ENCODE data around the gene GALNTL6.

Gene GALNTL6

DNA sequence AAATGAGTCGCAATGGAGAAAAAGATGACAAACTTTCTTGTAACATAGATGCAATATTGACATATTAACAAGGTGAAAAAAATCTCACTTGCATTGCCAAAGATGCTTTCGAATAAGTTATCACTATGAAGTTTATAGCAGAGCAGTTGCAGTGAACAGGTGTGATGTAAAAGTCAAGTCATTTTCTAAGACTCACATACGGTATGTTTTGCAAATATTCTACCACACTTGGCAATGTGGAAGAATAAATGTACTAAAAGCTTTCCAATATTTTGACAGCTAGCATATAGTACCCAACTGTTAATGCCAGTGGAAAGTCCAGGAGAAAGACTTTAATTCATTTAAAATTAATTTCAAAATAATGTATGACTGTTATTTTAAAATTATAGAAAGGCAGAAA lies 76.5 kb downstream of the GALNTL6 start:
- DNase-seq, result no peak

DNA sequence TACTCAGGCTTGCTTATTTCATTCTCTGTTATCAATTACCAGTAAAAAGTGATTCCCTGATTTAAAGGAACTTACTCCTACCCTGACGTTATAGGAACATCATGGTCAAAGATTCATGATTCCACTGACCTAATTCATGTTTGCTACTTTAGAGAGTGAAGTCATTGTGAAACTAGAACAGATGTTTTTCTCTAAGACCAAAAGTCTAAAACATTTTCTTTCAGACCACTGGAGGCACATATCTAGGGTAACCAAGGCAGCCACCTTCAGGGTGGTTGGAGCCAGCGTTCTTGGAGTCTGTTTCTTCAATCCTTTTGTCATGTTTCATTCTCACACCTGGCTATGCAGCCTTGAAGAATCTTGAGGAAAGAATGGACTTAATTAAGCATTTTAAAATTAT lies 77.8 kb downstream of the GALNTL6 start:
- no peak for DNase-seq

DNA sequence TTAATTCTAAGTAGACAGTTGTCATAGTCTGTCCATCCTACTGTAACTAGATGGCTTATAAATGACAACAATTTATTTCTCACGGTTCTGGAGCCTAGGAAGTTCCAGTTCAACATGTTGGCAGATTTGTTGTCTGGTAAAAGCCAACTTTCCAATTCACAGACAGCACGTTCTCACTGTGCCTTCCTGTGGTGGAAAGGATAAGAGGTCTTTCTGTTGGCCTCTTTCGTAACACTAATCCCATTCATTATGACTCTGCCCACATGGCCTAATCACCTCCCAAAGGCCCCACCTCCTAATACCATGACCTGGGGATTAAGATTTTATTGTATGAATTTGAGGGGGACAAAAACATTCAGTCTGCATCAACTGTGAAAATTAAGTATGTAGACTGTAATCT lies 83.2 kb downstream of the GALNTL6 start:
- no peak for DNase-seq

DNA sequence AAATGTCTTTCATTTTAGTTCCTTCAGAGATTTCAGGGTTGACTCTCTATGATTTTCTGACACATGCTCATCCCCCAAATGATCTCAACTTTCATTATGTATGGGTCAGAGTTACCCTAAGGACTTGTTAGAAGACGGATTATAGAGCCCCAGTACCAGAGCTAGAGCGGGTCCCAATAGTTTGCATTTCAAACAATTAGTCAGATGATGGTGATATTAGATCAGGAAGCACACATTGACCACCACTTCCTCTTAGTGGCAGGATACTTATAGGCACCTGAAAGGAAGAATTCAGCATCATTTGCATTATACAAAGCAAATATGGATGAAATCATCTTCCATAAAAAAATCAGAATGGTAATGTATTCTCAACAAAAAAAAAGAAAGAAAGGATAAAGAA lies 106.1 kb downstream of the GALNTL6 start:
- DNase-seq, result no peak

DNA sequence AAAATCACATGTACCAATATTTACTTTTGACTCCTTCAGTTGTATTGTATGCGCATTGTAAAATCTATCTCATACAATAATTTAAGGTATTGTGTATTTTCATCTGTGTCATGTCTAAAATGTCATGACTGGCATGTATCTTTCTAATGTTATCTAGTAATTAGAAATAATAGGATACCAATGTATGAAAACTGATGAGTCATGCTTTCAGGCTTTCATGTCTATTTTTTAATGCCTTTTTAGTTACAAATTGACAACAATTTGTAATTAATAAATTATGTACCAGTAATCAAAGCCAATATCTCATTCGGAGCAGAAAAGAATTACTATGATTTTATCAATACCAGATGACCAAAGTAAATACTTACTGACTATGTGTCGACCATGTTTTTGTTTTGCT lies 107.7 kb downstream of the GALNTL6 start:
- no peak for DNase-seq

DNA sequence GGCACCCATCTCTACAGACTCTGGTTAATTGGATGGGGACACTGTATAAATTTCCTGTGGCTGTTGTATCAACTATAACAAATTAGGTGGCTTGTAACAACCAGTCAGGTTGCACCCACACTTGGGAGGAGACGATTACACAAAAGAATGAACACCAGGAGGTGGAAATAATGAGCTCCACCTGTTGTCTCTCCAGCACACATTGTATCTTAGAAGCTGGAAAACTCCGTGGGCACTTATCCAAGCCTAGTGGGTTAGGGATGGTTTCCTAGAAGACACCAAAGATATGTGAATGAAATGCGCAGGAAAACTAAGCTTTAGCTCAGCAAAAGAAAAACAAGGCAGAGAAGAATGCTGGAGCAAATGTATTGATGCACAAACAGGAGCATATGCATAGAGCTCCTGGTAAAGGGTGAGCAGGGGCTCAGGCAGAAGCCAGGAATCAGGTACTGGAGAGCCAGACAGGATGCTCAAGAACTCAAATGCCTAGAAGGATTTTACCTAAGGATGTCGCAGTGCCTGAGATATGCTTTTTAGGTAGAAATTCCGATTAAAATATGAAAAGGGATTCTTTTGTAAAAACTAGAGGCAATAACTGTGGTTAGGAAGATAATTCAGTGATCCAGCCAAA lies 111.7 kb downstream of the GALNTL6 start:
- DNase-seq, result no peak

DNA sequence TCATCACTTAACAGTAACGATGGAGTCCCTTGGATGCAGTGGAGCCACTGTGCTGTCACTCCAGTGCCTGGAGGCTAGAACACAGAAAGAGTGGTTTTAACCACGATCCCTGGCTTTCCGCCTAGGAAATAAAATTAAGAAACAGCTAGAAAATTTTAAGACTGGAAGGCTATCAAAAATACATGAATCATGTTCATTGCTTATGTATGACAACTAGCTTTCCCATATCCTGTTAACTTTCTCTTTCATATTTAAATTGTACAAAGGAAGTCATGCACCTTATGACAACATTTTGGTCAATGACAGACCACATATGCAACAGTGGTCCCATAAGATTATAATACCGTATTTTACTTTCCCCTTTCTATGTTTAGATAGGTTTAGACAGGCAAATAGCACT lies 115.1 kb downstream of the GALNTL6 start:
- no peak for DNase-seq

DNA sequence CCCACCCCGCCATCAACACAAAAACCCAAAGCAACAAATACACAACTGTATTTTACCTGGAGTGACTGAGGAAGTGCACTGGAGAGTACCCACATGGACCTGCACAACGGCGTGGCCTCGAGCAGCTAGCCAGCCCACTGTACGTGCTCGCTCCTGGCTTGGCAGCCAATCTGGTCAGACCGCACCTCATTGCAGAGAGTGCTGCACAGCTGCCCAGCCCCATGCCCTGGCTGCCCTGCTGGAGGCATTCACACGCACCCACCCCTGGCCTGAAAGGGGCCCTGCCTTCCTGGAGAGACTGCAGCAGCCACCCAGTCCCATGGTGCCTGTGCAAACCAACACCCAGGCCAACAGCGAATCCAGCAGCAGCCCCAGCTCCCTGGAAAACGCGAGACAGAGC lies 116.3 kb downstream of the GALNTL6 start:
- no peak for DNase-seq

DNA sequence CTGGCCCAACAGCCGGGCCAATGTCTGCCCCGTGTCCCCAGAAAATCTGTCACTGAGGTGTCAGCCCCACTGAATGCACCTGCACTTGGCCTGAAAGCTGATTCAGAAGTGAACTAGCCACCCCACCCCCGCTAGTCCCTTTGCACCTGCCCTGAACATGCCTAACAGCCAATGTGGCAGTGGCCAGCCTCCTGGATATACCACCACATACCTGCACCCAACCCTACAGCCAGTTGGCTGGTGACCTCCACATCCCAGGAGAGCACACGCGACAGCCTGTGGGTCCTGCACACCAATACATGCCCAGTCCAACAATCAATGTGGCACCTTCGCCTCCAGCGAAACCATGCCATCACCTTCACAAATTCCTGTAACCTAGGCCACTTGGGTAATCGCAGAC lies 116.7 kb downstream of the GALNTL6 start:
- DNase-seq, result no peak

DNA sequence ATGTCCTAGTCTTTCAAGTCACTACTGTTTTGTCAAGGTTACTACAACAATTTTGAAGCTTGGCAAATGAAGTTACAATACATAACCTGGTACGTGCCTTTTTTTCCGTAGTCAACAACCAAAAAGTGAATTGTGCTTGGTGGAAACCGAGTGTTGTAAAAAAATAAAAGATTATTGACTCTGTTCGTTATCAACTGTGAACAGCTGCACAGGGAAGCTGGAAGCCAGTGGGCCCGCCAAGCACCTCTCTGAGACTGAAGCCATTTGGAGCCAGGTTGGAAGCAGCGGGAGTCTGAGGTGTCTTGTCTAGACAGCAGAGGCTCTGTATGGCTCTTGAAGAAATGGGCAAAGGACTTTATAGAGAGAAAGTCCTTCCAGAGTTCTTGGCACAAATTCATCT lies 119.0 kb downstream of the GALNTL6 start:
- DNase-seq, result no peak

DNA sequence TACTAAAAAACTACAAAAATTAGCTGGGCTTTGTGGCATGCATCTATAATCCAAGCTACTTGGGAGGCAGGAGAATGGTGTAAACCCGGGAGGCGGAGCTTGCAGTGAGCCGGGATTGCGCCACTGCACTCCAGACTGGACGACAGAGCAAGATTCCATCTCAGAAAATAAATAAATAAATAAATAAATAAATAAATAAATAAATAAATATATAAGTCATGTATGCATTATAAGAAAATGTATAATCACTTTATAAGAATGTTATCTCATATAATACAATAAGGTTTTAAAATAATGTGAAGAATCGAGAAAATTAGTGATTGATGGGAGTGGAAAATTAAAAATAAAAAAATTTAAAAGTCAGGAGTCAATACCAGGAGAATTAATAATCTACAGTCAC lies 127.5 kb downstream of the GALNTL6 start:
- DNase-seq, result no peak

DNA sequence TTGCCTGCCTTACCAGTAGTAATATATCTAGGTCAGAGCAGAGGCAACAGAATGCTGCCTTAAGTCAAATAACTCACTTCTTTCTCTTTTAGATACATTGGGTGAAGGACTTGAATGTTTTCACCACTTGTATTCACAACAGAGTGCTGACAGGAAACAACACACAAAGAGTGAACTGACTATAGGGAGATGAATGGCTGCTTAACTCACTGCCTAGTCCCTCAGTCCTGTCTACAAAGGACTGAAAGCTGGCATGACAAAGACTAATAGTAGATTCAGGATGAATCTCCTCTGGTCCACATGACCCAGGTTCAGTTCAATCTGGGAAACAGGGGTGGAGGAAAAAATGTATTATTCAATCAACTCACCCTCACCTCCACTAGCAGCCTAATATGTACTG lies 134.2 kb downstream of the GALNTL6 start:
- DNase-seq, result no peak

DNA sequence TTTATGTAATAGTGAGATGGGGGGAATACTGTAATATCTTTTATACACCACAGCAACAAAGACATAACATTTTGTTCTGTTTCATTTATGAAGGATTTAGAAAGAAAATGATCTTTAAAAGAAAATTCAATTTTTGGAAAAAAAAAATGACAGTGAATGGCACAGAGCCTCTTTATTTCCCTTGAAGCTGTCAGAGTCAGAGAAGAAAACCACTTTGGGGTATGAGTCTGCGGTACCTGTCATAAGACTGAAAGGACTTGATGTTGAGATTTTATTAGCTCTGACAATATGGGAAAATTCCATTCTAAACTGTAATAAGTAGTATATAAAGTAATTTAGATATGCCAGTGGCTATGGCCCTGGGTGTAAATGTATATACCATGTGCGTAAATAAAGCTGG lies 134.8 kb downstream of the GALNTL6 start:
- DNase-seq, result no peak

DNA sequence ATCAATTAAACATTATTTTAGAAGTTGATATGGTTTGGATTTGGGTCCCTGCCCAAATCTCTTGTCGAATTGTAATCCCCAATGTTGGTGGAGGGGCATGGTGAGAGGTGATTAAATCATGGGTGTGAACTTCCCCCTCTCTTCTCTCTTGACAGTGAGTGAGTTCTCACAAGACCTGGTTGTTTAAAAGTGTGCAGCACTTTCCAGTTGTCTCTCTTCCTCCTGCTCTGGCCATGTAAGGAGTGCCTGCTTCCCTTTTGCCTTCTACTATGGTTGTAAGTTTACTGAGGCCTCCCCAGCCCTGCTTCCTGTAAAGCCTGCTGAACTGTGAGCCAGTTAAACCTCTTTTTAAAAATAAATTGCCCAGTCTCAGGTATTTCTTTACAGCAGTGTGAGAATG lies 141.4 kb downstream of the GALNTL6 start:
- DNase-seq, result no peak

DNA sequence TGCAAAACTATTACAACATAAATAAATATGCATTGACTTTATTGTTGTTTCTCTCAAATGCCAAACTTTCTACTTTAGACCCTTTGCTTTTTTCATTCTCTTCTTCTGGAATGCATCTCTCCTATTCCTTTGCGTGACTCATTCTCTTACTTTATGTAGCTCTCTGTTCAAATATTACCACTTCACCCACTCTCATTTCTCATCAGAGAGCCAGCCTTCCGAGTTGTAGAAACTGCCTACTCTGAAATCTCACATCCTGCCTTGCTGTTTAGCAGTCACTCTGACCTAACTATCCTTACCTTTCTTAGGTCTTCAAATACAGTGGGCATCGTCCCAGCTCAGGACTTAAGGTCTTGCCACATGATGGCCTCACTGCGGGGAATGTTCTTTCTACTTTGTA lies 143.5 kb downstream of the GALNTL6 start:
- no peak for DNase-seq

DNA sequence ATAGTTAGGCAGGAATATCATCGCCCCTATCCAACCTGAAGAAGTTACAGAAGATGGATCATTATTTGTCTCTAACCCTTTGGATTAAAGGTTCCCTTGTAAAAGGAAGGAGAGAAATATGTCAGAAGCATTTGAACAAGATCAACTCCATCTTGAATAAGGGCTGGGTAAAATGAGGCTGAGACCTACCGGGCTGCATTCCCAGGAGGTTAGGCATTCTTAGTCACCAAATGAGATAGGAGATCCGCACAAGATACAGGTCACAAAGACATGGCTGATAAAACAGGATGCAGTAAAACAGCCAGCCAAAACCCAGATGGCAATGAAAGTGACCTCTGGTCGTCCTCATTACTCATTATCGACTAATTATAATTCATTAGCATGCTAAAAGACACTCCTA lies 148.9 kb downstream of the GALNTL6 start:
- no peak for DNase-seq

DNA sequence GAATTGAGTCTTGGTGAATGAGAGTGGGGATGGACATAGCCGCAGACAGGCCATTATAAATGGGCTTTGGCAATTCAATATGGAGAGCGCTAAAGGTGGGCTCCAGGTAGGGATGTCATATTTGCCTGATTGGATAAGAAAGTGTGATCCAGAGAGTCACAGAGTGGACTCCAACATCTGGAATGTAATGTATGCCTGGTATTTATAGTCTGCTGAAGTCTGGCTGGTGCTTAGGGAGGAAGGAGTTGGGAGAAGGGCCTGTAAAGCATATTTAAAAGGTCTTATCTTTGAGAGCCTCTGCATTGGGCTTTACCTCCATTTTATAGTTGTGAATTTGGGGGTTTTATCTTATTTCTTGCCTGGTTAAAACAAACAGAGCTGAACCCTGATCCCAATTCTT lies 153.2 kb downstream of the GALNTL6 start:
- DNase-seq, result no peak

DNA sequence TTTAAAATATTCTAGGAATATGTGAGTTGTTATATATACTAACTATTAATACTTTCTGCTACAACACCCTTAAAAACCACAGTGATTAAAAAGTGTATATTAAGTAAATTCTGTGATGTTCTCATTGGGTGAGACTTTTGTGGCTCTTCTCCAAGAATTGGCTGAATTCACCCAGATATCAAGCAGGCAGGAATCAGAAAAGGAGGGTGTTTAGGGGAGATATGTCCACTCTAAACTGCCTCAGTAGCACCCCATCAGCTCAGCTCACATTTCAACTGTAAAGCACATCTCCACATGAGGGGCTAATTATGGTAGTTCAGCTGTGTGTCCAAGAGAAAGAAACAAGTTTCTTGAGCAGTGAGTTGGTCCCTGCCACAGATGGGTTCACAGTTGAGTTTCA lies 165.0 kb downstream of the GALNTL6 start:
- no peak for DNase-seq

DNA sequence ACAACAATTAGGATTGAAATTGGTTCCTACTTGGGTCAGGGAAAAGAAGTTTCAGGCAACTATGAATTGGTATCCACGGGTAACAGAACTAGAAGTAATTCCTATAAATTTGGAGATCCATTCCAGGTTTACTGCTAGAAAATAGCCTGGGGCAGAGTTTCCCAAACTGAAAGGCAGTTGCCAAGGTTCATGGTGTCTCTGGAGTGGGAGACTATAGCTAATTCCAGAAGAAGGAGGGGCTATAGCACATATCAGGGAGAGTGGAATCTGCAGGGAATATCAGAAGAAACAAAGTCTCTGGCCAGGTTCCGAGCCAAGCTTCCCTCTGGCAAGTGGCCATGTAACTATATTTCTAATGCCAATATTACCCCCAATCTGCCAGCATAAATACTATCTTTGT lies 166.3 kb downstream of the GALNTL6 start:
- DNase-seq, result no peak

DNA sequence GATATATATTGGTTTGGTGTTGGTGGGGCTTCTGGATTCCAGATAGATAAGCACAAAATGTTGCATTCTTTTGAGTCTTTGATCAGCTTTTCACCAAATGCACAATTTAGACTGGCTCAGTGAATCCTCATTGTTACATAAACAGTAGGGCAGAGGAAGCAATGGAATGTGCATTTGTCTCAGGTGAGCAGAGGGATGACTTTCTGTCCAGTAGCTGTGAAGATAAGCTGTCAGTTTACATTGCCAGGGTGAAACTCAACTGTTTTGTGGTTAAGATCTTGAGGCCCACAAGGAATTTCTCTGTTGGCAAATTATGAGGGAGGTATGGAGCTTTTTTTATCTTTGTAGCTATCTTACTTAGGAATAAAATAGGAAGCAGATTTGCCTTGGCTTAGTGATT lies 168.0 kb downstream of the GALNTL6 start:
- DNase-seq, result no peak

DNA sequence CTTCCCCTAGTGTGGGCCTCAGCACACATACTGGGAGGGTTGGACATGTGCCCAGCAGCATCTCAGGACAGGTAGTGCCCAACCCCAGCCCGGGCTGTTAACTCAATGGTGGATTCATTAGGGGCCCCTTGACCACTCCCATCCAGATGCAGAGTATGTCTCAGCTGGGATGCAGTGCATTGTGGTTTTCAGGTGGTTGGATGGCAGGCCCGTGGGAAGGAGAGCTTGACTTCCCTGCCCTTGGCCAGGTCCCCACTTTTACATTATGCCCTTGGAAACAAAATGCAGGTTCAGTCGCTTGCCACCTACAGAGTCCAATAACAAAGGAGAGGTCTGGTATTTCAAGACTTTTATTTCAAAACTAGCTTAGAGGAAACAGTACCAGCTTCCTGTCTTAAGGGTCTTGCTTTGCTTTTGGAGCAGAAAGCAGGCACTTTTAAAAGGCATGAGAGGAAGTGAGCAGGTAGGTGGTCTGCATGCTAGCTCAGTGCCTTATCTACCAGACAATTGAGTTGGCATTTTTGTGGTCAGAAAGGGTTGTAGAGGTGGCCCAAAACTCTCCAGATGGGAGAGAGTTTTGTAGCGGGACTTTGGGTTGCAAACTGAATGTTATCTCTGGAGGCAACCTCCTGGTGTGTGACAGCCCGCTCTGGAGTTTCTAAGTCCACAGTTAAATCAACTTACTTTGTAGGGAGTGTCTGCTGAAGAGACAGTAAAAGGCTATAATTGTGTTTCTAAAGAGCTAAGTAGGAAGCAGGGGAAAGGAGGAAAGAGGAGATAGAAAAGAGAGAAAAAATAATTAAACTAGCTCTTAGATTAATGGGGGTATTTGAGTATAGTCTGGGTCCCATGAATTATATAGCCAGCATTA lies 171.0 kb downstream of the GALNTL6 start:
- DNase-seq, result no peak

DNA sequence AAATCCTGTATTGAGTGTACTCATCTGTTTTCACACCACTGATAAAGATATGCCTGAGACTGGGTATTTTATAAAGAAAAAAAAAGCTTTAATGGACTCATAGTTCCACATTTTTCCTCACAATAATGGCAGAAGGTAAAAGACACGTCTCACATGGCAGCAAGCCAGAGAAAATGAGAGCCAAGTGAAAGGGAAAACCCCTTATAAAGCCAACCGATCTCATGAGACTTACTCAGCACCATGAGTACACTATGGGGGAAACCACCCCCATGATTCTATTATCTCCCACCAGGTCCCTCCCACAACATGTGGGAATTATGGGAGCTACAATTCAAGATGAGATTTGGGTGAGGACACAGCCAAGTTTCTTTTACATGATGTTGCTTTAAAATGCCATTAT lies 171.9 kb downstream of the GALNTL6 start:
- DNase-seq, result no peak

DNA sequence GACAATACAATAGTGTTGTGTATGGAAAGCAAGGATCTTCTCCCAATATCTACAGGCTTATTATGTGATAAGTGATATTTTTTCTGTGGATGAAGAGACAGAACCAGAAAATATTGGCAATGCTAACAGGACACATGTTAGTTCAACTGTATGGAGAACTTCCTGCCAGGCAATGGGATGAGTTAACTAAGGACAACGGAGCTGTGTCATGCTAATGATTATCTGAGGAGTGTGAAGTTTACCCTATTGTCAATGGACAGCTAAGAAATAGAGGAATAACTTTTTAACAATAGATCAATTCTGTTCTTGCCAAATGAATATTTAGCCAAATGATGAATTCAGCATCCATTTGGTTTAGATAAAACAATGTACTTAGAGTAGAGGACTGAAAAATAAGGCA lies 180.0 kb downstream of the GALNTL6 start:
- no peak for DNase-seq

DNA sequence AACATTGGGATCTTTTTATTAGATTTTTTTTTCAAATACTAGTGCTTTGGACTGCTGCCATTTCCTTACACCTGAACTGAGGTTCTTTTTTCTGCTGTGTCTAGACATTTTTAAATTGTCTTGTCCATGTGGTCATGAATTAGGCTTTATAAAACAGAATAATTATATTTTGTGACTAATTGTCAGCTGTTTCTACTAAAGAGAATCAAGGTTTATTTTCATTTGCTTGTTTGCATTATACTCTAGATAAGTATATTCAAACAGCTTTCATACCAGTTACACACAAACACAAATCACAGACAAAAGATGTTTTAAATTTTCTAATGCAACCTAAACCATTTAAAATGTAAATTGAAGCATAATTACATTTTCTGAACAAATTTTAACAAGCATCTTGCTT lies 194.7 kb downstream of the GALNTL6 start:
- DNase-seq, result no peak
